Spinal cord (tissue), 10 donors: ENCODE measurements around the gene A2ML1. TPM values are rescaled to one million over a fixed set of nuclear protein-coding genes. Genes with fewer than 3 reads are reported as not detected.
"Not testable (repeated sequence)": the region's sequence is repeated elsewhere in the genome, so short reads cannot be mapped to it uniquely, and the experiment has no call there.

Source experiments
- DNase-seq, 6 donors: peaks; one replicate each; pipeline versions ENCODE4 v3.0.0 to v3.0.0-alpha.2; 2013 to 2015; ENCODE audit warnings: low spot score in 6 of 6, low read depth in 4 of 6
- H3K27ac ChIP-seq: one replicate; pipeline ENCODE4 v1.5.1; 2013; ENCODE audit warnings: low read depth, low read length, control low read depth
- H3K27me3 ChIP-seq: one replicate; pipeline ENCODE4 v1.6.1; 2013; ENCODE audit warnings: low read length; ENCODE audit not compliant: control insufficient read depth, insufficient read depth
- H3K36me3 ChIP-seq: one replicate; pipeline ENCODE4 v1.6.1; 2013; ENCODE audit warnings: low read length; ENCODE audit not compliant: control insufficient read depth, insufficient read depth
- H3K4me1 ChIP-seq: one replicate; pipeline ENCODE4 v1.6.1; 2013; ENCODE audit warnings: low read length; ENCODE audit not compliant: control insufficient read depth, insufficient read depth
- H3K4me3 ChIP-seq: one replicate; pipeline ENCODE4 v1.5.1; 2013; ENCODE audit warnings: low read depth, low read length, control low read depth
- H3K9me3 ChIP-seq: one replicate; pipeline ENCODE4 v1.6.1; 2013; ENCODE audit warnings: low read length; ENCODE audit not compliant: control insufficient read depth, insufficient read depth
- WGBS: methylation state at CpG from one replicate; pipeline ENCODE4 v1.1.5; 2013; ENCODE audit warnings: missing lambda C conversion rate; ENCODE audit not compliant: insufficient coverage; 5-methylcytosine and 5-hydroxymethylcytosine counted together
- polyA plus RNA-seq, 2 donors: library from polyadenylated mRNA; unstranded; fragments of 120-200 nt; gene quantifications; one replicate each; pipeline ENCODE4 v1.2.1, GENCODE V29; 2013; ENCODE audit not compliant: insufficient read length in 2 of 2
- total RNA-seq, 2 donors: library from RNA; depleted of rRNA in 1 of 2; stranded (reverse); fragments of 120-200 nt in 1 of 2; fragments of >200 nt in 1 of 2; gene quantifications; one replicate each; pipeline versions ENCODE4 v1.2.3 to v1.2.4, GENCODE V29; 2013 to 2014
- donor health status: healthy.

Gene A2ML1
- total and polyA plus RNA-seq, 4 donors, result 3.4 to 6.2 (median 4.7) TPM

- not testable (repeated sequence) for H3K4me3 ChIP-seq, H3K9me3 ChIP-seq, H3K27ac ChIP-seq, H3K36me3 ChIP-seq, DNase-seq, H3K27me3 ChIP-seq, H3K4me1 ChIP-seq
- 56% methylated on average over 9 of the region's 13 CpGs for WGBS
These were observed 32.9 kb upstream of the A2ML1 start for GRCh38 chr12:8789341-8790013.

- H3K27ac ChIP-seq, H3K4me1 ChIP-seq, H3K36me3 ChIP-seq, DNase-seq, H3K9me3 ChIP-seq, H3K27me3 ChIP-seq, H3K4me3 ChIP-seq: not testable (repeated sequence)
- WGBS, result no CpG with 5 or more reads among the region's 4 CpGs
These were observed 29.2 kb upstream of the A2ML1 start for GRCh38 chr12:8793226-8793625.

- not testable (repeated sequence) for H3K36me3 ChIP-seq, H3K27me3 ChIP-seq
- WGBS, result 97% methylated on average over 20 of the region's 21 CpGs
These were observed 27.8 kb upstream of the A2ML1 start for GRCh38 chr12:8794611-8795010.

GRCh38 chr12:8796831-8797626 is 25.4 kb upstream of the A2ML1 start:
- no peaks in the 10 kb centered on the region for H3K4me1 ChIP-seq
- no peak overlapping the region for H3K4me3 ChIP-seq
- 86% methylated on average over 3 of the region's 5 CpGs for WGBS
- no peaks in the 10 kb centered on the region for H3K9me3 ChIP-seq
- no peak overlapping the region for H3K27ac ChIP-seq
- H3K27me3 ChIP-seq, result no peaks in the 10 kb centered on the region
- no peak for DNase-seq
- no peaks in the 10 kb centered on the region for H3K36me3 ChIP-seq

More at GRCh38 chr12:8794611-8795010, 27.8 kb upstream of the A2ML1 start:
- H3K4me1 ChIP-seq, H3K4me3 ChIP-seq, H3K9me3 ChIP-seq, DNase-seq, H3K27ac ChIP-seq: not testable (repeated sequence)

- H3K4me1 ChIP-seq, H3K27ac ChIP-seq, H3K36me3 ChIP-seq, H3K9me3 ChIP-seq, H3K4me3 ChIP-seq, H3K27me3 ChIP-seq, DNase-seq: not testable (repeated sequence)
- no CpG with 5 or more reads among the region's 3 CpGs for WGBS
These were observed 21.2 kb upstream of the A2ML1 start for GRCh38 chr12:8801213-8801612.

GRCh38 chr12:8804833-8805232 is 17.6 kb upstream of the A2ML1 start:
- not testable (repeated sequence) for H3K9me3 ChIP-seq, H3K27me3 ChIP-seq, DNase-seq, H3K36me3 ChIP-seq, H3K4me3 ChIP-seq, H3K27ac ChIP-seq, H3K4me1 ChIP-seq
- no CpG with 5 or more reads among the region's 3 CpGs for WGBS

- H3K9me3 ChIP-seq, H3K27ac ChIP-seq, DNase-seq, H3K27me3 ChIP-seq, H3K36me3 ChIP-seq, H3K4me3 ChIP-seq, H3K4me1 ChIP-seq: not testable (repeated sequence)
- 96% methylated on average over 9 of the region's 11 CpGs for WGBS
These were observed 16.9 kb upstream of the A2ML1 start for GRCh38 chr12:8805487-8805886.

GRCh38 chr12:8807084-8807483 is 15.3 kb upstream of the A2ML1 start:
- H3K27me3 ChIP-seq, H3K27ac ChIP-seq, H3K9me3 ChIP-seq, H3K4me1 ChIP-seq, H3K36me3 ChIP-seq, DNase-seq, H3K4me3 ChIP-seq: not testable (repeated sequence)
- WGBS, result 82% methylated on average over 11 of the region's 11 CpGs

GRCh38 chr12:8810112-8810511 is 12.3 kb upstream of the A2ML1 start:
- not testable (repeated sequence) for H3K27me3 ChIP-seq, H3K4me1 ChIP-seq, H3K27ac ChIP-seq, DNase-seq, H3K36me3 ChIP-seq, H3K9me3 ChIP-seq, H3K4me3 ChIP-seq
- 63% methylated on average over 6 of the region's 7 CpGs for WGBS
